Measurements from ENCODE around the gene GRAMD4. TPM values are rescaled to one million over a fixed set of nuclear protein-coding genes. Genes with fewer than 3 reads are reported as not detected.

GRAMD4 gene
- total RNA-seq, 5 donors from 2014 or later (not counting 1 experiment from before 2014, with no cell fraction given) = 8.8 to 24.3 (median 22.9) TPM

- WGBS (ENCODE audit: insufficient coverage) = 100% methylated on average over 2 of the region's 7 CpGs
- no peak for ATAC-seq (replicated peaks in 1 of 4)
- ChIA-PET POLR2A (no interaction called here), CTCF (no interaction called here)
- H3K4me3 Mint-ChIP-seq = no peak overlapping the region
- no peaks in the 10 kb centered on the region for H3K36me3 Mint-ChIP-seq
- H3K27me3 Mint-ChIP-seq = no peaks in the 10 kb centered on the region
- no peaks in the 10 kb centered on the region for H3K9me3 ChIP-seq
- no peaks in the 10 kb centered on the region for H3K9me3 Mint-ChIP-seq
- H3K27ac ChIP-seq (ENCODE audit: low read length) = no peak overlapping the region
- H3K36me3 ChIP-seq (ENCODE audit: control insufficient read depth in 2 of 2, extremely low read depth in 1 of 2, insufficient read depth in 1 of 2, low read length in 1 of 2) = no peaks in the 10 kb centered on the region
- H3K4me1 ChIP-seq (ENCODE audit: control insufficient read depth in 1 of 2, extremely low read depth in 1 of 2, insufficient read depth in 2 of 2, low read length in 2 of 2) = peaks cover 16 to 30% of the 10 kb centered on the region in 2 experiments
- H3K27ac Mint-ChIP-seq = no peak overlapping the region
- H3K4me3 ChIP-seq (ENCODE audit: control insufficient read depth in 1 of 2, extremely low read depth in 1 of 2, low read length in 1 of 2) = no peak overlapping the region
- peaks cover 0 to 6% of the 10 kb centered on the region in 2 experiments for H3K27me3 ChIP-seq (replicated peaks in 1 of 2; ENCODE audit: control insufficient read depth in 2 of 2, extremely low read depth in 1 of 2, insufficient read depth in 2 of 2, low read length in 1 of 2)
- H3K4me1 Mint-ChIP-seq = peaks cover 27 to 30% (median 27%) of the 10 kb centered on the region in 3 donors
- DNase-seq = no peak
Observed at GRCh38 chr22:46611189-46611588, 9.0 kb upstream of the GRAMD4 start.

- DNase-seq (no peak), ATAC-seq (replicated peaks in 1 of 4) (no peak)
- 45% methylated on average over 7 of the region's 13 CpGs for WGBS (ENCODE audit: insufficient coverage)
- POLR2A ChIA-PET = no interaction called here
- peak overlapping the region in 2 of 3 donors; percentile 7 to 92 for H3K4me3 Mint-ChIP-seq
- Histone ChIP-seq H3K4me3 (ENCODE audit: control insufficient read depth in 1 of 2, extremely low read depth in 1 of 2, low read length in 1 of 2) (peak overlapping the region; percentile 55 to 76), H3K4me1 (ENCODE audit: control insufficient read depth in 1 of 2, extremely low read depth in 1 of 2, insufficient read depth in 2 of 2, low read length in 2 of 2) (peaks cover 16 to 30% of the 10 kb centered on the region in 2 experiments), H3K27me3 (replicated peaks in 1 of 2; ENCODE audit: control insufficient read depth in 2 of 2, extremely low read depth in 1 of 2, insufficient read depth in 2 of 2, low read length in 1 of 2) (peaks cover 0 to 6% of the 10 kb centered on the region in 2 experiments), H3K36me3 (ENCODE audit: control insufficient read depth in 2 of 2, extremely low read depth in 1 of 2, insufficient read depth in 1 of 2, low read length in 1 of 2) (no peaks in the 10 kb centered on the region), H3K9me3 (no peaks in the 10 kb centered on the region), H3K27ac (ENCODE audit: low read length) (no peak overlapping the region)
- H3K4me1 Mint-ChIP-seq = peaks cover 27 to 30% (median 27%) of the 10 kb centered on the region in 3 donors
- no peaks in the 10 kb centered on the region for H3K36me3 Mint-ChIP-seq
- no peaks in the 10 kb centered on the region for H3K27me3 Mint-ChIP-seq
- CTCF ChIA-PET = no interaction called here
- H3K9me3 Mint-ChIP-seq = no peaks in the 10 kb centered on the region
- H3K27ac Mint-ChIP-seq = peak overlapping the region in 1 of 2 donors; percentile 74
Observed at GRCh38 chr22:46612341-46612903, 7.8 kb upstream of the GRAMD4 start.

GRCh38 chr22:46612904-46613605 lies 7.1 kb upstream of the GRAMD4 start:
- no peaks in the 10 kb centered on the region for H3K36me3 Mint-ChIP-seq
- no peaks in the 10 kb centered on the region for H3K9me3 ChIP-seq
- H3K9me3 Mint-ChIP-seq = no peaks in the 10 kb centered on the region
- ATAC-seq (replicated peaks in 1 of 4) = peak; percentile 29 to 47 (median 39)
- peak overlapping the region; percentile 22 to 74 for H3K27ac Mint-ChIP-seq
- CTCF ChIA-PET = no interaction called here
- H3K4me1 ChIP-seq (ENCODE audit: control insufficient read depth in 1 of 2, extremely low read depth in 1 of 2, insufficient read depth in 2 of 2, low read length in 2 of 2) = peaks cover 16 to 30% of the 10 kb centered on the region in 2 experiments
- H3K4me3 ChIP-seq (ENCODE audit: control insufficient read depth in 1 of 2, extremely low read depth in 1 of 2, low read length in 1 of 2) = peak overlapping the region; percentile 55 to 76
- no peak overlapping the region for H3K27ac ChIP-seq (ENCODE audit: low read length)
- peaks cover 0 to 6% of the 10 kb centered on the region in 2 experiments for H3K27me3 ChIP-seq (replicated peaks in 1 of 2; ENCODE audit: control insufficient read depth in 2 of 2, extremely low read depth in 1 of 2, insufficient read depth in 2 of 2, low read length in 1 of 2)
- POLR2A ChIA-PET = no interaction called here
- WGBS (ENCODE audit: insufficient coverage) = 19% methylated on average over 12 of the region's 23 CpGs
- no peaks in the 10 kb centered on the region for H3K36me3 ChIP-seq (ENCODE audit: control insufficient read depth in 2 of 2, extremely low read depth in 1 of 2, insufficient read depth in 1 of 2, low read length in 1 of 2)
- DNase-seq = peak in 25 of 35 experiments; percentile 6 to 56 (median 33)
- H3K4me3 Mint-ChIP-seq = peak overlapping the region; percentile 82 to 92 (median 83)
- H3K27me3 Mint-ChIP-seq = no peaks in the 10 kb centered on the region
- peaks cover 27 to 30% (median 27%) of the 10 kb centered on the region in 3 donors for H3K4me1 Mint-ChIP-seq

GRCh38 chr22:46613606-46614021 lies 6.6 kb upstream of the GRAMD4 start:
- Mint-ChIP-seq H3K4me1 (peaks cover 27 to 30% (median 27%) of the 10 kb centered on the region in 3 donors), H3K27me3 (no peaks in the 10 kb centered on the region), H3K36me3 (no peaks in the 10 kb centered on the region), H3K9me3 (no peaks in the 10 kb centered on the region), H3K27ac (peak overlapping the region; percentile 74), H3K4me3 (peak overlapping the region; percentile 82 to 92 (median 83))
- CTCF ChIA-PET = interaction anchor here in 1 of 2 donors (0.8 to 1.0 kb wide), 2 partner anchors 50 to 153 kb away, joined by 3 read pairs; no protein-coding TSS in a partner anchor
- Histone ChIP-seq H3K36me3 (ENCODE audit: control insufficient read depth in 2 of 2, extremely low read depth in 1 of 2, insufficient read depth in 1 of 2, low read length in 1 of 2) (no peaks in the 10 kb centered on the region), H3K27ac (ENCODE audit: low read length) (no peak overlapping the region), H3K4me1 (ENCODE audit: control insufficient read depth in 1 of 2, extremely low read depth in 1 of 2, insufficient read depth in 2 of 2, low read length in 2 of 2) (peaks cover 16 to 30% of the 10 kb centered on the region in 2 experiments), H3K4me3 (ENCODE audit: control insufficient read depth in 1 of 2, extremely low read depth in 1 of 2, low read length in 1 of 2) (peak overlapping the region; percentile 55 to 76), H3K9me3 (no peaks in the 10 kb centered on the region), H3K27me3 (replicated peaks in 1 of 2; ENCODE audit: control insufficient read depth in 2 of 2, extremely low read depth in 1 of 2, insufficient read depth in 2 of 2, low read length in 1 of 2) (peaks cover 0 to 6% of the 10 kb centered on the region in 2 experiments)
- POLR2A ChIA-PET = no interaction called here
- DNase-seq = peak in 3 of 35 experiments; percentile 8 to 16 (median 9)
- 17% methylated on average over 3 of the region's 13 CpGs for WGBS (ENCODE audit: insufficient coverage)
- peak in 2 of 4 experiments; percentile 5 to 7 for ATAC-seq (replicated peaks in 1 of 4)

GRCh38 chr22:46614025-46614931 lies 5.9 kb upstream of the GRAMD4 start:
- Histone ChIP-seq H3K9me3 (no peaks in the 10 kb centered on the region), H3K4me1 (ENCODE audit: control insufficient read depth in 1 of 2, extremely low read depth in 1 of 2, insufficient read depth in 2 of 2, low read length in 2 of 2) (peaks cover 16 to 30% of the 10 kb centered on the region in 2 experiments), H3K36me3 (ENCODE audit: control insufficient read depth in 2 of 2, extremely low read depth in 1 of 2, insufficient read depth in 1 of 2, low read length in 1 of 2) (no peaks in the 10 kb centered on the region), H3K27me3 (replicated peaks in 1 of 2; ENCODE audit: control insufficient read depth in 2 of 2, extremely low read depth in 1 of 2, insufficient read depth in 2 of 2, low read length in 1 of 2) (peaks cover 0 to 6% of the 10 kb centered on the region in 2 experiments), H3K27ac (ENCODE audit: low read length) (no peak overlapping the region), H3K4me3 (ENCODE audit: control insufficient read depth in 1 of 2, extremely low read depth in 1 of 2, low read length in 1 of 2) (peak overlapping the region; percentile 55 to 76)
- H3K27me3 Mint-ChIP-seq = no peaks in the 10 kb centered on the region
- peak overlapping the region; percentile 74 for H3K27ac Mint-ChIP-seq
- H3K9me3 Mint-ChIP-seq = no peaks in the 10 kb centered on the region
- ChIA-PET CTCF (interaction anchor here in 1 of 2 donors (0.8 to 1.0 kb wide), 2 partner anchors 51 to 152 kb away, joined by 3 read pairs; no protein-coding TSS in a partner anchor), POLR2A (no interaction called here)
- WGBS (ENCODE audit: insufficient coverage) = under 1% methylated on average over 27 of the region's 31 CpGs
- H3K36me3 Mint-ChIP-seq = no peaks in the 10 kb centered on the region
- DNase-seq = peak; percentile 49 to 89 (median 72)
- H3K4me1 Mint-ChIP-seq = peaks cover 27 to 32% (median 27%) of the 10 kb centered on the region in 3 donors
- peak; percentile 91 to 96 (median 93) for ATAC-seq (replicated peaks in 1 of 4)
- H3K4me3 Mint-ChIP-seq = peak overlapping the region; percentile 82 to 92 (median 83)

Data from T-cell (primary cell).